ENCODE results near the gene SIRPB2. TPM values are rescaled to one million over a fixed set of nuclear protein-coding genes. Genes with fewer than 3 reads are reported as not detected.

The SIRPB2 gene
- total and polyA plus RNA-seq, 2 of the 4 experiments (the other 2 are of a cell fraction) = not detected

GRCh38 chr20:1472556-1473245 is 18.5 kb downstream of the SIRPB2 start:
- Histone ChIP-seq H2BK15ac (ENCODE audit: low read depth, low read length) (no peak overlapping the region), H3K56ac (ENCODE audit: extremely low read depth, insufficient read depth, low read length) (no peak overlapping the region), H3K79me1 (ENCODE audit: low read depth in 1 of 2, low read length in 2 of 2) (peaks cover 0 to 4% of the 10 kb centered on the region in 2 experiments; a peak in 1 of 4 replicates), H4K20me1 (ENCODE audit: insufficient read depth, low read length) (no peaks in the 10 kb centered on the region), H3K27me3 (ENCODE audit: control insufficient read depth, insufficient read depth, low read length) (peaks cover 2% of the 10 kb centered on the region; the same call in 1 of the 2 replicates), H2BK20ac (ENCODE audit: low read depth, low read length) (no peak overlapping the region), H2AFZ (replicated peaks; ENCODE audit: low read length, poor library complexity) (no peak overlapping the region), H2BK5ac (ENCODE audit: low read depth, low read length, poor library complexity, severe bottlenecking) (no peak overlapping the region), H4K5ac (ENCODE audit: low read depth, low read length) (no peak overlapping the region), H3K36me3 (ENCODE audit: control insufficient read depth, insufficient read depth, low read length) (no peaks in the 10 kb centered on the region), H3K23ac (ENCODE audit: low read depth, low read length) (no peak overlapping the region), H3K9me3 (ENCODE audit: control insufficient read depth, insufficient read depth, low read length) (no peaks in the 10 kb centered on the region), H2BK120ac (ENCODE audit: low read depth, low read length) (no peak overlapping the region), H4K8ac (ENCODE audit: low read depth in 2 of 2, low read length in 2 of 2) (no peak overlapping the region), H3K4ac (ENCODE audit: low read depth, low read length) (no peak overlapping the region), H3K4me1 (ENCODE audit: control insufficient read depth, insufficient read depth, low read length) (peaks cover 10% of the 10 kb centered on the region), H4K91ac (ENCODE audit: insufficient read depth, low read depth, low read length) (no peak overlapping the region), H3K9me1 (ENCODE audit: insufficient read depth, low read length) (peaks cover 6% of the 10 kb centered on the region), H3K4me2 (ENCODE audit: low read depth, low read length) (no peak overlapping the region), H2AK5ac (ENCODE audit: low read depth, low read length) (no peak overlapping the region), H3K18ac (ENCODE audit: low read depth, low read length) (no peak overlapping the region), H2AK9ac (replicated peaks; ENCODE audit: low read depth, low read length, poor library complexity) (no peak overlapping the region), H3K9ac (ENCODE audit: low read depth, low read length) (no peak overlapping the region), H3K27ac (ENCODE audit: insufficient read depth, low read length) (no peak overlapping the region), H3K14ac (replicated peaks; ENCODE audit: low read depth, low read length) (no peak overlapping the region), H3K4me3 (ENCODE audit: insufficient read depth, low read depth, low read length) (no peak overlapping the region)
- DNase-seq (no peak), ATAC-seq (ENCODE audit: low read depth) (no peak)
- intact Hi-C loops (cut with micrococcal nuclease) (loop anchor here (10.0 kb wide), 1 partner anchor 658 kb away; no protein-coding TSS in a partner anchor), in situ Hi-C loops (cut with MboI; ENCODE audit: low sequenced_read_pairs) (no loop called here), dilution Hi-C loops (cut with HindIII; ENCODE audit: low sequenced_read_pairs, unreplicated experiment) (no loop called here)
- ChIA-PET CTCF (interaction anchor here (1.4 kb wide), 1 partner anchor 31 kb away, joined by 3 read pairs; no protein-coding TSS in a partner anchor), POLR2A (ENCODE audit: unreplicated experiment) (no interaction called here)
- 78% methylated on average over 4 of the region's 9 CpGs; no CpG with 5 or more reads in 1 of the 2 experiments for WGBS, 2 experiments (ENCODE audit: extremely low coverage in 2 of 2, insufficient read length in 1 of 2)
- TF ChIP-seq CTCF (conservative IDR thresholded peaks at IDR 0.05; ENCODE audit: low read depth, low read length) (no peak), MXI1 (IDR thresholded peaks at IDR 0.05; ENCODE audit: borderline replicate concordance, low read depth, low read length) (no peak), USF2 (IDR thresholded peaks at IDR 0.05; ENCODE audit: low read depth, low read length) (no peak), MAZ (IDR thresholded peaks at IDR 0.05; ENCODE audit: borderline replicate concordance, low read depth, low read length) (no peak), POLR2A (IDR thresholded peaks at IDR 0.05; ENCODE audit: low read depth, low read length) (no peak), CHD1 (IDR thresholded peaks at IDR 0.05; ENCODE audit: low read depth, low read length) (no peak), CEBPB (IDR thresholded peaks at IDR 0.05; ENCODE audit: low read depth, low read length) (no peak), BHLHE40 (IDR thresholded peaks at IDR 0.05; ENCODE audit: low read depth, low read length) (no peak), RAD21 (IDR thresholded peaks at IDR 0.05; ENCODE audit: low read length) (no peak), ELK1 (IDR thresholded peaks at IDR 0.05; ENCODE audit: borderline replicate concordance, low read depth, low read length) (no peak), SMC3 (IDR thresholded peaks at IDR 0.05; ENCODE audit: low read depth, low read length) (no peak), RCOR1 (IDR thresholded peaks at IDR 0.05; ENCODE audit: insufficient replicate concordance, low read length) (no peak), MAFK (IDR thresholded peaks at IDR 0.05; ENCODE audit: low read depth, low read length) (no peak), NFE2L2 (IDR thresholded peaks at IDR 0.05; ENCODE audit: low read depth, low read length) (no peak), FOS (IDR thresholded peaks at IDR 0.05; ENCODE audit: low read depth, low read length) (no peak), RFX5 (IDR thresholded peaks at IDR 0.05; ENCODE audit: low read depth, low read length) (no peak)
- no TSS peak for BruUV-seq (replicated peaks)
